ENCODE data around the gene SERPINE3.

DNA sequence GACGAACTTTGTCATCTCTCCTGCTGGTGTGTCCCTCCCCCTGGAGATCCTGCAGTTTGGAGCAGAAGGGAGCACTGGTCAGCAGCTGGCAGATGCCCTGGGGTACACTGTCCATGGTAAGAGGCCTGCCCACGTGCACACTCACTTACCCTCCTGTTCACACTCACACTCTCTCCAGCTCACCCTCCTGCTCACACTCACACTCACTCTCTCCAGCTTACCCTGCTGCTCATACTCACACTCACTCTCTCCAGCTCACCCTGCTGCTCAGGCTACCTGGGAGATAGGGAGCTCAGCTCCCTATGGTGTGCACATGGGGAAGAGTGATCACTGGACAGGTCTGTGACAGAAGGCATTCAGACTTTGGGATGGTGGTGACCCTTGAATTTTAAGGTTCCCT lies 1.7 kb downstream of the SERPINE3 start:
- TF ChIP-seq, protein P1, sequence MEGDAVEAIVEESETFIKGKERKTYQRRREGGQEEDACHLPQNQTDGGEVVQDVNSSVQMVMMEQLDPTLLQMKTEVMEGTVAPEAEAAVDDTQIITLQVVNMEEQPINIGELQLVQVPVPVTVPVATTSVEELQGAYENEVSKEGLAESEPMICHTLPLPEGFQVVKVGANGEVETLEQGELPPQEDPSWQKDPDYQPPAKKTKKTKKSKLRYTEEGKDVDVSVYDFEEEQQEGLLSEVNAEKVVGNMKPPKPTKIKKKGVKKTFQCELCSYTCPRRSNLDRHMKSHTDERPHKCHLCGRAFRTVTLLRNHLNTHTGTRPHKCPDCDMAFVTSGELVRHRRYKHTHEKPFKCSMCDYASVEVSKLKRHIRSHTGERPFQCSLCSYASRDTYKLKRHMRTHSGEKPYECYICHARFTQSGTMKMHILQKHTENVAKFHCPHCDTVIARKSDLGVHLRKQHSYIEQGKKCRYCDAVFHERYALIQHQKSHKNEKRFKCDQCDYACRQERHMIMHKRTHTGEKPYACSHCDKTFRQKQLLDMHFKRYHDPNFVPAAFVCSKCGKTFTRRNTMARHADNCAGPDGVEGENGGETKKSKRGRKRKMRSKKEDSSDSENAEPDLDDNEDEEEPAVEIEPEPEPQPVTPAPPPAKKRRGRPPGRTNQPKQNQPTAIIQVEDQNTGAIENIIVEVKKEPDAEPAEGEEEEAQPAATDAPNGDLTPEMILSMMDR (IDR thresholded peaks at IDR 0.05; ENCODE audit: insufficient read depth, low read length): no peak
- no peak for TF ChIP-seq POLR2AphosphoS5 (IDR thresholded peaks at IDR 0.05; ENCODE audit: low read depth)
- TF ChIP-seq, protein P2, sequence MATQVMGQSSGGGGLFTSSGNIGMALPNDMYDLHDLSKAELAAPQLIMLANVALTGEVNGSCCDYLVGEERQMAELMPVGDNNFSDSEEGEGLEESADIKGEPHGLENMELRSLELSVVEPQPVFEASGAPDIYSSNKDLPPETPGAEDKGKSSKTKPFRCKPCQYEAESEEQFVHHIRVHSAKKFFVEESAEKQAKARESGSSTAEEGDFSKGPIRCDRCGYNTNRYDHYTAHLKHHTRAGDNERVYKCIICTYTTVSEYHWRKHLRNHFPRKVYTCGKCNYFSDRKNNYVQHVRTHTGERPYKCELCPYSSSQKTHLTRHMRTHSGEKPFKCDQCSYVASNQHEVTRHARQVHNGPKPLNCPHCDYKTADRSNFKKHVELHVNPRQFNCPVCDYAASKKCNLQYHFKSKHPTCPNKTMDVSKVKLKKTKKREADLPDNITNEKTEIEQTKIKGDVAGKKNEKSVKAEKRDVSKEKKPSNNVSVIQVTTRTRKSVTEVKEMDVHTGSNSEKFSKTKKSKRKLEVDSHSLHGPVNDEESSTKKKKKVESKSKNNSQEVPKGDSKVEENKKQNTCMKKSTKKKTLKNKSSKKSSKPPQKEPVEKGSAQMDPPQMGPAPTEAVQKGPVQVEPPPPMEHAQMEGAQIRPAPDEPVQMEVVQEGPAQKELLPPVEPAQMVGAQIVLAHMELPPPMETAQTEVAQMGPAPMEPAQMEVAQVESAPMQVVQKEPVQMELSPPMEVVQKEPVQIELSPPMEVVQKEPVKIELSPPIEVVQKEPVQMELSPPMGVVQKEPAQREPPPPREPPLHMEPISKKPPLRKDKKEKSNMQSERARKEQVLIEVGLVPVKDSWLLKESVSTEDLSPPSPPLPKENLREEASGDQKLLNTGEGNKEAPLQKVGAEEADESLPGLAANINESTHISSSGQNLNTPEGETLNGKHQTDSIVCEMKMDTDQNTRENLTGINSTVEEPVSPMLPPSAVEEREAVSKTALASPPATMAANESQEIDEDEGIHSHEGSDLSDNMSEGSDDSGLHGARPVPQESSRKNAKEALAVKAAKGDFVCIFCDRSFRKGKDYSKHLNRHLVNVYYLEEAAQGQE (IDR thresholded peaks at IDR 0.05; ENCODE audit: insufficient replicate concordance, low read depth): no peak

Measured in HL-60 (cell line).